ENCODE results near the gene GLCE.
"Not testable (repeated sequence)": the region's sequence is repeated elsewhere in the genome, so short reads cannot be mapped to it uniquely, and the experiment has no call there.

GLCE gene

DNA sequence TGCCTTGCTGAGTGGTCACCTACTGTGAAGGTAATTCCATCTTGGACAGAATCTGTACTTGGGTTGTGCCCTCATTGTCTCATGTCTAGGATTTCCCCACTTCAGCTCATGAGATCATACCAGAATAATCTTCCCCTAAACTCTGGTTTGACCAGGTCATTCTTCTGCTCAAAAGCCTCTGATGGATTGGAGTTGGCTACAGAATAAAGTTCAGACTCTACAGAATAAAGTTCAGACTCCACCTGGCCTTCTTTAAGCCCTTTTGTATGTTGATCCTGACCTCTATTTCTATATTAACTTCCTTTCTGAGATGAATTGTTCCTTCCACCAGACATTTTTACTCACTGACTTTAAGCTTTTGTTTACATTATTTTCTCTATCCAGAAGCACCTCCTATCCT lies 6.4 kb upstream of the GLCE start:
- DNase-seq: no peak
- in situ Hi-C loops (cut with MboI; ENCODE audit: low pct_unique_long_range_greater_than_20kb, low sequenced_read_pairs): no loop called here

- in situ Hi-C loops (cut with MboI; ENCODE audit: low pct_unique_long_range_greater_than_20kb, low sequenced_read_pairs): no loop called here
- peak; percentile 42 for DNase-seq
Measured at GRCh38 chr15:69154684-69155083, 5.8 kb upstream of the GLCE start.

DNA sequence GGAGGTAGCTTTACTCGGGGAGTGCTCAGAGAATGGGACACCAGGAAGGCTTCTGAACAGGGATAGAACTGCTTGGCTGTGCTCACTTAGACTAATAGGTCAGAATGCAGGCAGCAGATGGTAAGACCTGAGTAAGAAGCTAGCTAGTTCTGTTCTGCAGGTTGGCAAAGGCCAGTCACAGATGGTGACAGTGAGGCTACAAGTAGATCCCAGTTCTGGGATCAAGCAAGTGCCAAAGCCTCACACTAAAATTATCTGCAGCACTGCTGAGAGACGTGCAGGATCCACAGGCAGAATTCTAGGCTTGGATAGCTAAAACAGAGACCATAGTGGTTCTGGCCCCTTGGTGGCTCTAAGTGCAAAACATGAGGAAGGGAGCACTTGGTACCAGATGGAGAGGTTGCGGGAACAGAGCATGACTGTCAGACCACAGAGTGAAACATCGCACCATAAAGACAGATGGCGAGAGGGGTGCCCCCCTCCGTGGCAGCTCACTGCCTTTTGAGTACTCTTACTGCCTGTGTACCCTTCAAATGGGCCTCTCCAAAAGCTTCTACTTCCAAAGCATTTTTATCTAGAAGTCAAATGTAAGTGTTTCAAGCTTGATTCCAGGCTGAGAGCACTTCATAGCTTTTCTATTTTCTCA lies 3.6 kb upstream of the GLCE start:
- DNase-seq: no peak
- in situ Hi-C loops (cut with MboI; ENCODE audit: low pct_unique_long_range_greater_than_20kb, low sequenced_read_pairs): no loop called here

- in situ Hi-C loops (cut with MboI; ENCODE audit: low pct_unique_long_range_greater_than_20kb, low sequenced_read_pairs): no loop called here
- no peak for DNase-seq
Measured at GRCh38 chr15:69158201-69158842, 2.1 kb upstream of the GLCE start.

- DNase-seq: no peak
- in situ Hi-C loops (cut with MboI; ENCODE audit: low pct_unique_long_range_greater_than_20kb, low sequenced_read_pairs): no loop called here
Measured at GRCh38 chr15:69158843-69159240, 1.6 kb upstream of the GLCE start.

- no peak for DNase-seq
- in situ Hi-C loops (cut with MboI; ENCODE audit: low pct_unique_long_range_greater_than_20kb, low sequenced_read_pairs): no loop called here
Measured at GRCh38 chr15:69159805-69160140, 662 bp upstream of the GLCE start.

GRCh38 chr15:69161079-69161877 lies 843 bp downstream of the GLCE start:
- in situ Hi-C loops (cut with MboI; ENCODE audit: low pct_unique_long_range_greater_than_20kb, low sequenced_read_pairs): no loop called here
- peak; percentile 76 for DNase-seq

GRCh38 chr15:69161878-69162213 lies 1.4 kb downstream of the GLCE start:
- in situ Hi-C loops (cut with MboI; ENCODE audit: low pct_unique_long_range_greater_than_20kb, low sequenced_read_pairs): no loop called here
- DNase-seq: no peak

GRCh38 chr15:69163141-69163669 lies 2.8 kb downstream of the GLCE start:
- DNase-seq: no peak
- in situ Hi-C loops (cut with MboI; ENCODE audit: low pct_unique_long_range_greater_than_20kb, low sequenced_read_pairs): no loop called here

DNA sequence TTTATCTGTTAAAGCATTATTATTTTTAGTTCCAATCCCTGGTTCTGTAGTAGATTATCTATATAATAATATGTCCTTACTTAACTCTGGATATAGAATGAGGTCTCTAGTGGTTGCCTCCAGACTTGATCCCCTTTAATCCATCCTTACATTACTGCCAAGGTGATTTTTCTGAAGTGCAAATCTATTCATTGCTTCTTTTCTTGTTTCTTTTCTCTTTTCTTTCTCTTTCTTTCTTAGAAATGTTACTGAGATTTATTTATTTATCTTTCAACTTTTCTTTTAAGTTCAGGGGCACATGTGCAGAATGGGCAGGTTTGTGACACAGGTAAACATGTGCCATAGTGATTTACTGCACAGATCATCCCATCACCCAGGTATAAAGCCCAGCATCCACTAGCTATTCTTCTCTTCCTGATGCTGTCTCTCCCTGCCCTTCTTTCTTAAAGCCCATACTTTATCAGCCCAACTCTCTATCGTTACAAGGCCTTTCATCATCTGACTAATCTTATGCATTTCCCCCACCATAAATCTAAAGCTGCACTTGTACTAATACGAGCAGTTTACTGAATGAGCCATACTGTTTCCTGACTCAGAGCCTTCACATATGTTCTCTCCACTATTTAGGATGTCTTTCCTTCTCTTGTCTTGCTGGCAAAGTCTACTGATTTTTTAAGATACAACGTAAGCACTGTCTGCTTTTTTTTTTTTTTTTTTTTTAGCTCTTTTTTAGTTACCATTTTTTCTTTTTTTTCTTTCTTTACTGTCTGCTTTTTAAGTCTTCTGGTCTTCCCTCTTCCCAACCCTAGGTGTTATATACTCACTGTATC lies 4.6 kb downstream of the GLCE start:
- in situ Hi-C loops (cut with MboI; ENCODE audit: low pct_unique_long_range_greater_than_20kb, low sequenced_read_pairs): no loop called here
- no peak for DNase-seq

DNA sequence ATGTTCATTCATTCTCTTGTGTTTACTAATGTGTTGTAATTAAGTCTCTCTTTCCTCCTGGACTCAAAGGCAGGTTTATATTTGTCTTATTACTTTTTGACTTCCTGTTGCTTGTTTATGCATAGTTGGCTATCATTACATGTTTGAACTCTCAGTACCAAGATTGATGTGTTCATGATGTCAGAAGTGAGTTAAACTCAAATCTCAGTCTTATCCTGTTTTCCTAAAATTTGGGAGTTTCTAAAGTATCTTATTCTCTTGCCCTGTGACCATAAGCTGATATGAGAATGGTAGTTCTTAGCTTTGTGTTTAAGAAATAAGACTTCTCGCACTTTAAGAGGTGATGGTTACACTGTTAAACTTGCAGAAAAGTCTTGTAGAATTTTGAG lies 5.2 kb downstream of the GLCE start:
- in situ Hi-C loops (cut with MboI; ENCODE audit: low pct_unique_long_range_greater_than_20kb, low sequenced_read_pairs): no loop called here
- DNase-seq: no peak

DNA sequence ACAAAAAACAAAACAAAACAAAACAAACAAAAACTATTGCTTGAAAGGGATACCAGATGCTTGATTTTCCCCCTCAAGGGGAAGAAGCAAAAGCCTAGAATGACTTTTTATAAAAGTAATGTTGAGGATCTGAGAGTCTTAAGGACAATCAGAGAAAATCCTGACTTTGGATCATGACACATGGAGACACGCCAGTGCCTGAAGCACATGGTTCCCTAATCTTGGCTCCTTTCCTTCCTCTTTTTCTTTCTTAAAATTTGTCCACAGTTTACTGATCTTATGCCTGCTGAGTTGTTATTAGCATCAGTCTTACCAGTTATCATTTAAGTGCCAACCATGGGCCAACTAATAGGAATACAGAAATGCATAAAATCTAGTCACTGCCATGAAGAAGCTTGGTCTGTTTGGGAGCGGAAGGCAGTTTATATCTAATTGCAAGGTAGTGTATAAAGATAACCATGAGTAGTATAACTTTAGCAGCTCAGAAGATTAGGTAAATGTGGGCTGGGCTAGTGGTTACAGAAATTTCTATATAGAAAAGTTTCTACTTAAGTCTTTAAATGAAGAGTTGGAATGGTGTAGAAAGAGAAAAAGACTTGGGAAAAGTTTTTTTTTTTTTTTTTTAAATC lies 6.9 kb downstream of the GLCE start:
- peak; percentile 83 for DNase-seq
- in situ Hi-C loops (cut with MboI; ENCODE audit: low pct_unique_long_range_greater_than_20kb, low sequenced_read_pairs): no loop called here

GRCh38 chr15:69168361-69168760 lies 7.9 kb downstream of the GLCE start:
- DNase-seq; in situ Hi-C loops (cut with MboI; ENCODE audit: low pct_unique_long_range_greater_than_20kb, low sequenced_read_pairs): not testable (repeated sequence)

DNA sequence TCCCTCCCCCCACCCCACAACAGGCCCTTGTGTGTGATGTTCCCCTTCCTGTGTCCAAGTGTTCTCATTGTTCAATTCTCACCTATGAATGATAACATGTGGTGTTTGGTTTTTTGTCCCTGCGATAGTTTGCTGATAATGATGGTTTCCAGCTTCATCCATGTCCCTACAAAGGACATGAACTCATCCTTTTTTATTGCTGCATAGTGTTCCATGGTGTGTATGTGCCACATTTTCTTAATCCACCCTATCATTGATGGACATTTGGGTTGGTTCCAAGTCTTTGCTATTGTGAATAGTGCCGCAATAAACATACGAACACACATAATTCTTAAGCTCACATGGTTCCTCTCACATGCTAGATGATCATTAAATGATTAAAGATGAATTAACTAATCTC lies 9.1 kb downstream of the GLCE start:
- DNase-seq; in situ Hi-C loops (cut with MboI; ENCODE audit: low pct_unique_long_range_greater_than_20kb, low sequenced_read_pairs): not testable (repeated sequence)

DNA sequence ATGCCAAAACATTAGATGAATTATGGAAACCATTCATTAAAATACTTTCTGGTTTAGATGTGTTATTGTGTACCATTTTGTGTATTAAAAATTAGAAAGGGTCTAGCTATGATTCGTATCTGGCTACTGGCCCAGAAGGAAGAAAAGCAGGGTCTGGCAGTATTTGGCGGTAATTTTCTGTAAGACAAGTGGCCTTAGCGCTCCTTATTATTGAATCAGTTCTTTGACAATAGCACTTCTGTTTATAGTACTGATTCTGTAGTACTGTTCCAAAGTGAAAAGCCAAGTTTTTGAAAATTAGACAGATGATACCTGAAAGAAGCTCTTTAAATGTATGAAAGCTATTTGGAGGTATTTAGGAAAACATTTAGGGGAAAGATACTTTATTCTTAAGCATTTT lies 10.2 kb downstream of the GLCE start:
- no peak for DNase-seq
- in situ Hi-C loops (cut with MboI; ENCODE audit: low pct_unique_long_range_greater_than_20kb, low sequenced_read_pairs): no loop called here

DNA sequence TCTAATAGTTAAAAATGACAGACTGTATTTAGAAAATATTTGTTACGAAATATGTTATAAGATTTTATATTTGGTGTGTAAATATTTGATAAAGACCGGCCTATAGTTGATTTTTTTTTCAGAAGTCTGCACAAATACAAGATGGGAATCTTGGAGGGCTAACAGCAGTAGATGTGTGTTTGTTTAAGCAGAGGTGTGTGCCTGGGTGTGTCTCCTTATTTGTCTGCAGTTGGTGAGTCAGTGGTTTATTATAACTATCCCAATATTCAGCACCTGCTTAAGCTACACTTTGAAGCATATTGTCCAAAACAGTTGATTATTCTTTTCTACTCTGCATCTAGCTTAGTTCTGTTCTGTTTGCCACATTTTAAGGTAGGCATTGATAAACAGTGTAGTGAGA lies 12.4 kb downstream of the GLCE start:
- in situ Hi-C loops (cut with MboI; ENCODE audit: low pct_unique_long_range_greater_than_20kb, low sequenced_read_pairs): no loop called here
- DNase-seq: no peak

DNA sequence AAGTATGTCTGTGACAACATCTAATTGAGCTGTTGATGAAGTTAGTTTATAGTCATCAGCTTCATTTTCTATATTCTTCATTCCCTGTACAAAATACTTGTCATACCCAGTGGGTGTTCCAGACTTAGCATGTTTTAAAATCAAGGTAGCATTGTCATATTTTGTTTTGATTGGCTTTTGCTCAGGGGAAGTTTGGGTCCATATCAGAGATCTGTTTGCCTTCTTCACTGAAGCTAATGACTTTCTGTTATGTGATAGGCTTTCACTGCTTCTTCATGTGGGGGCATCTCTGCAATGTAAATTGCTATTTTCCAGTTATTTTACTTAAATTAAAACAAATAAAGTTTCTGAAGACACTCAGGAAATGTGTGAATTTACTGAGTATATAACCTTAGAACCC lies 15.1 kb downstream of the GLCE start:
- in situ Hi-C loops (cut with MboI; ENCODE audit: low pct_unique_long_range_greater_than_20kb, low sequenced_read_pairs): no loop called here
- DNase-seq: no peak

DNA sequence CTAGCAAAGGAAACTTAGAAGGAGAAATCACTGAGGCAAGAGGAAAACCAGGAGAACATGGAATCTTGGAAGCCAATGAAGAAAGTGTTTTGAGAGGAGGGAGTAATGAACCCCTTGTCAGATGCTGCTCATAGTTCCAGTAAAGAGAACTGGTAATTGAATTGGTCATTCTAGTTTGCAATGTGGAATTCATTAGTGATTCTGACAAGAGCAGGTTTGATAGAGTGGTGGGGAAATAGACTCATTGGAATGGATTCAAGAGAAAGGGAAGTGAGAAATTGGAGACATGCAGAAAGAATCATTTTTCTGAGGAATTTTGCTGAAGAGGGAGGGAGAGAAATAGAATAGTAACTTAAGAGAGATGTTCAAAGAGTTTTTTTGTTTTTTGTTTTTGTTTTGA lies 21.0 kb downstream of the GLCE start:
- in situ Hi-C loops (cut with MboI; ENCODE audit: low pct_unique_long_range_greater_than_20kb, low sequenced_read_pairs): no loop called here
- DNase-seq: no peak

GRCh38 chr15:69185216-69185615 lies 24.8 kb downstream of the GLCE start:
- in situ Hi-C loops (cut with MboI; ENCODE audit: low pct_unique_long_range_greater_than_20kb, low sequenced_read_pairs): no loop called here
- no peak for DNase-seq

Data from KBM-7 (cell line).